HepG2 (cell line): ENCODE data around the gene KPNA4. TPM values are rescaled to one million over a fixed set of nuclear protein-coding genes. Genes with fewer than 3 reads are reported as not detected.

Source experiments
- ATF7-NPFF ChIP-seq: sonication (generic); formaldehyde crosslinking; IDR thresholded peaks from 2 replicates; pipeline ENCODE4 v1.8.1; 2023; ENCODE audit warnings: mild to moderate bottlenecking, low read depth, missing genetic modification reagents, moderate library complexity
- FOXC1 ChIP-seq: sonication (generic); formaldehyde crosslinking; IDR thresholded peaks from 2 replicates; pipeline ENCODE4 v1.8.0; 2022; ENCODE audit warnings: mild to moderate bottlenecking, missing genetic modification reagents, borderline replicate concordance
- GATA4 ChIP-seq: sonication (generic); IDR thresholded peaks from 2 replicates; pipeline ENCODE4 v1.6.1; 2016; ENCODE audit warnings: antibody characterized with exemption, low read depth, borderline replicate concordance
- HBP1 ChIP-seq: IDR thresholded peaks from 2 replicates; pipeline ENCODE4 v1.6.1; 2016; ENCODE audit warnings: low read depth, control low read depth
- HNRNPUL1 ChIP-seq: fragments of 200-400 bp; formaldehyde crosslinking; IDR thresholded peaks from 2 replicates; pipeline ENCODE4 v1.6.1; 2017; ENCODE audit warnings: low read depth, mild to moderate bottlenecking, low read length, moderate library complexity
- MAFK ChIP-seq, 2 experiments: IDR thresholded peaks in 1 of 2; conservative IDR thresholded peaks in 1 of 2; 2 replicates each; pipeline ENCODE4 v1.6.1; 2011; ENCODE audit warnings: improper control_type of control experiment in 2 of 2, low read length in 2 of 2
- MNT ChIP-seq: fragments of 450-650 bp; IDR thresholded peaks from 2 replicates; pipeline ENCODE4 v1.6.1; 2016
- NFIC ChIP-seq: IDR thresholded peaks from 2 replicates; pipeline ENCODE4 v1.6.1; 2012; ENCODE audit warnings: mild to moderate bottlenecking, low read length, inconsistent platforms
- NFKBIZ ChIP-seq: IDR thresholded peaks from 2 replicates; pipeline ENCODE4 v1.6.1; 2018; ENCODE audit warnings: missing genetic modification reagents, missing compliant biosample characterization
- NR2C2 ChIP-seq: sonication (generic); formaldehyde crosslinking; IDR thresholded peaks from 2 replicates; pipeline ENCODE4 v1.4.0; 2020; ENCODE audit warnings: missing genetic modification reagents, mild to moderate bottlenecking, moderate library complexity, borderline replicate concordance
- NR2F6 ChIP-seq, 2 experiments: IDR thresholded peaks; 2 replicates each; pipeline ENCODE4 v1.6.1; 2016; ENCODE audit warnings: antibody characterized with exemption in 1 of 2, mild to moderate bottlenecking in 1 of 2
- SAFB2 ChIP-seq: sonication (generic); formaldehyde crosslinking; IDR thresholded peaks from 2 replicates; pipeline ENCODE4 v1.5.1; 2020; ENCODE audit warnings: missing genetic modification reagents, low read depth, mild to moderate bottlenecking, borderline replicate concordance
- SP2 ChIP-seq: sonication (generic); formaldehyde crosslinking; IDR thresholded peaks from 2 replicates; pipeline ENCODE4 v1.5.1; 2020; ENCODE audit warnings: mild to moderate bottlenecking, missing genetic modification reagents
- SRSF4 ChIP-seq: fragments of 200-400 bp; formaldehyde crosslinking; IDR thresholded peaks from one replicate; pipeline ENCODE4 v1.6.1; 2018; ENCODE audit warnings: mild to moderate bottlenecking, low read depth, low read length, moderate library complexity; ENCODE audit not compliant: poor library complexity, severe bottlenecking
- THAP9 ChIP-seq: sonication (generic); formaldehyde crosslinking; IDR thresholded peaks from 2 replicates; pipeline ENCODE4; 2020; ENCODE audit warnings: missing genetic modification reagents, mild to moderate bottlenecking, borderline replicate concordance
- YY1 ChIP-seq: IDR thresholded peaks from 2 replicates; pipeline ENCODE4 v1.6.1; 2011; ENCODE audit warnings: low read length, low read depth, moderate library complexity, mild to moderate bottlenecking; ENCODE audit not compliant: insufficient read depth, insufficient replicate concordance
- ZBTB14 ChIP-seq: sonication (generic); formaldehyde crosslinking; IDR thresholded peaks from 2 replicates; pipeline ENCODE4 v1.4.0; 2020; ENCODE audit warnings: missing genetic modification reagents
- ZBTB46 ChIP-seq: sonication (generic); formaldehyde crosslinking; IDR thresholded peaks from 2 replicates; pipeline ENCODE4 v1.4.0; 2020; ENCODE audit warnings: mild to moderate bottlenecking, missing genetic modification reagents, borderline replicate concordance
- ZNF414 ChIP-seq: sonication (generic); formaldehyde crosslinking; IDR thresholded peaks from 2 replicates; pipeline ENCODE4 v1.5.0; 2020; ENCODE audit warnings: missing genetic modification reagents
- ZNF44 ChIP-seq: sonication (generic); formaldehyde crosslinking; IDR thresholded peaks from 2 replicates; pipeline ENCODE4 v1.5.1; 2020; ENCODE audit warnings: mild to moderate bottlenecking, missing genetic modification reagents
- polyA plus RNA-seq, 8 experiments: library from polyadenylated mRNA; depleted of rRNA in 3 of 8; stranded (reverse) in 7 of 8; unstranded in 1 of 8; fragments of >200 nt; fragmentation: Illumina TruSeq in 4 of 8; extraction: Trizol in 4 of 8; gene quantifications; 2 replicates each; pipeline versions ENCODE4 v1.2.1 to v1.2.3, GENCODE V29; 2011 to 2016; ENCODE audit warnings: low read depth in 4 of 8, missing spikeins in 1 of 8, mixed read lengths in 1 of 8; ENCODE audit not compliant: insufficient read depth in 1 of 8
- total RNA-seq, 5 experiments: library from RNA; depleted of rRNA; stranded (reverse); fragments of >200 nt; fragmentation: Illumina TruSeq; extraction: Trizol; gene quantifications; 2 replicates each; pipeline ENCODE4 v1.2.3, GENCODE V29; 2016; ENCODE audit warnings: low read depth in 1 of 5

Gene KPNA4
- total and polyA plus RNA-seq, 2 of the 13 experiments (the other 11 are each of a cell fraction or from before 2014, with no cell fraction given): 9.9 to 27.9 TPM

GRCh38 chr3:160564949-160565441 is 376 bp downstream of the KPNA4 start (continued):
- TF ChIP-seq SP2 (CRISPR knock-in tag) (no peak), GATA4 (no peak), NFKBIZ (CRISPR knock-in tag) (no peak), NFIC (no peak), MNT (no peak), ZNF414 (CRISPR knock-in tag) (0 out of 2 replicates have a peak, but pooled peaks have one; percentile 20), MAFK (conservative IDR thresholded peaks at IDR 0.05 in 1 of 2, IDR thresholded peaks at IDR 0.05 in 1 of 2; ENCODE audit: low read length in 2 of 2) (no peak), SAFB2 (CRISPR knock-in tag) (0 out of 2 replicates have a peak, but pooled peaks have one; percentile 11), NR2C2 (CRISPR knock-in tag) (no peak), ZBTB14 (CRISPR knock-in tag) (no peak), THAP9 (peak; percentile 55; the same call in 1 of the 2 replicates), ZBTB46 (CRISPR knock-in tag) (no peak), NR2F6 (IDR thresholded peaks at IDR 0.05) (no peak), NR2F6 (CRISPR knock-in tag; IDR thresholded peaks at IDR 0.05) (no peak), ZNF44 (CRISPR knock-in tag) (no peak), FOXC1 (CRISPR knock-in tag) (no peak), ATF7-NPFF (CRISPR knock-in tag) (0 out of 2 replicates have a peak, but pooled peaks have one; percentile 11), HNRNPUL1 (no peak), YY1 (peak; percentile 83), SRSF4 (no peak), HBP1 (CRISPR knock-in tag) (no peak)
